Right cardiac atrium (tissue), 5 donors: ENCODE results near the gene PLEKHG4B. TPM values are rescaled to one million over a fixed set of nuclear protein-coding genes. Genes with fewer than 3 reads are reported as not detected.
"Not testable (repeated sequence)": the region's sequence is repeated elsewhere in the genome, so short reads cannot be mapped to it uniquely, and the experiment has no call there.

Experiments used
- ATAC-seq, 2 donors: fragments of 200-7000 bp; cut with Tn5 transposase; one replicate each; pipeline versions ENCODE4 v1.8.0 to v1.9.1; 2020; ENCODE audit warnings: moderate library complexity in 2 of 2, mild to moderate bottlenecking in 1 of 2
- DNase-seq, 3 donors: peaks; one replicate each; pipeline ENCODE4 v3.0.0-alpha.2; 2020
- H3K27ac ChIP-seq: one replicate; pipeline ENCODE4 v1.5.1; 2013; ENCODE audit warnings: mild to moderate bottlenecking, low read length, control low read depth, moderate library complexity
- H3K27me3 ChIP-seq: one replicate; pipeline ENCODE4 v1.6.1; 2013; ENCODE audit not compliant: control insufficient read depth, insufficient read depth
- H3K4me1 ChIP-seq: one replicate; pipeline ENCODE4 v1.6.1; 2013; ENCODE audit warnings: low read length; ENCODE audit not compliant: control insufficient read depth, insufficient read depth
- H3K4me3 ChIP-seq: one replicate; pipeline ENCODE4 v1.5.1; 2013; ENCODE audit warnings: low read length, control low read depth
- H3K9me3 ChIP-seq: one replicate; pipeline ENCODE4 v1.6.1; 2013; ENCODE audit warnings: low read length; ENCODE audit not compliant: control insufficient read depth
- WGBS: extraction: QIAGEN DNeasy Blood & Tissue Kit; methylation state at CpG from one replicate; pipeline ENCODE4 v1.1.7; 2013; 5-methylcytosine and 5-hydroxymethylcytosine counted together
- intact Hi-C, 4 donors: fragments of 100-400 bp; cut with DNase I; formaldehyde crosslinking; loops; one replicate each; pipeline versions ENCODE4 v1.11.0 to v1.14.0; 2022 to 2023
- polyA plus RNA-seq: library from polyadenylated mRNA; stranded (reverse); fragments of 200-250 nt; gene quantifications from one replicate; pipeline ENCODE4 v1.2.3, GENCODE V29; 2013
- total RNA-seq, 4 donors: library from RNA; stranded (reverse); fragmentation: NEBNext Ultra II Directional; extraction: Animal tissue kit (Norgen Biotek cat#: 25700); gene quantifications; one replicate each; pipeline ENCODE4 v1.2.1, GENCODE V29; 2021
- donor health status: healthy with polysubstance abuse.
- donor health status: DM: no; HTN: yes; CAD: no.
- donor health status: DM: no; HTN: no; CAD: no.
- donor health status: DM: no; HTN: yes; CAD: no; lungs with severe emphysema.
- donor health status: DM: yes; HTN: yes; CAD: no.

PLEKHG4B gene
- total and polyA plus RNA-seq, 5 donors = under 0.01 to 0.06 TPM; not detected in 3

- H3K4me3 ChIP-seq = no peak overlapping the region
- no peak overlapping the region for H3K27ac ChIP-seq
- H3K4me1 ChIP-seq = no peaks in the 10 kb centered on the region
- 88% methylated on average over 23 of the region's 23 CpGs for WGBS
- intact Hi-C loops = no loop called here
- H3K9me3 ChIP-seq = no peaks in the 10 kb centered on the region
- ATAC-seq = no peak
- no peak for DNase-seq
- no peaks in the 10 kb centered on the region for H3K27me3 ChIP-seq
These were observed 69.2 kb downstream of the PLEKHG4B start for GRCh38 chr5:160921-161802.

- WGBS = 93% methylated on average over 17 of the region's 17 CpGs
- peak in 1 of 2 donors; percentile 18 for ATAC-seq
- Histone ChIP-seq H3K4me3 (no peak overlapping the region), H3K9me3 (no peaks in the 10 kb centered on the region), H3K4me1 (no peaks in the 10 kb centered on the region), H3K27me3 (no peaks in the 10 kb centered on the region), H3K27ac (no peak overlapping the region)
- intact Hi-C loops = no loop called here
- no peak for DNase-seq
These were observed 69.8 kb downstream of the PLEKHG4B start for GRCh38 chr5:161803-162110.

GRCh38 chr5:162190-162564 lies 70.2 kb downstream of the PLEKHG4B start:
- H3K27me3 ChIP-seq = no peaks in the 10 kb centered on the region
- no peaks in the 10 kb centered on the region for H3K4me1 ChIP-seq
- intact Hi-C loops = no loop called here
- ATAC-seq (peak in 1 of 2 donors; percentile 30), DNase-seq (no peak)
- 88% methylated on average over 19 of the region's 19 CpGs for WGBS
- no peak overlapping the region for H3K27ac ChIP-seq
- H3K9me3 ChIP-seq = no peaks in the 10 kb centered on the region
- H3K4me3 ChIP-seq = no peak overlapping the region

GRCh38 chr5:162565-163337 lies 70.8 kb downstream of the PLEKHG4B start:
- Histone ChIP-seq H3K4me1 (no peaks in the 10 kb centered on the region), H3K27me3 (no peaks in the 10 kb centered on the region), H3K4me3 (no peak overlapping the region), H3K9me3 (no peaks in the 10 kb centered on the region), H3K27ac (no peak overlapping the region)
- WGBS = 87% methylated on average over 23 of the region's 23 CpGs
- ATAC-seq (peak; percentile 11 to 22), DNase-seq (no peak)
- intact Hi-C loops = no loop called here

GRCh38 chr5:163338-163620 lies 71.3 kb downstream of the PLEKHG4B start:
- WGBS = 90% methylated on average over 7 of the region's 7 CpGs
- ATAC-seq (peak; percentile 14 to 30), DNase-seq (no peak)
- no peaks in the 10 kb centered on the region for H3K27me3 ChIP-seq
- no peaks in the 10 kb centered on the region for H3K4me1 ChIP-seq
- H3K4me3 ChIP-seq = no peak overlapping the region
- no peak overlapping the region for H3K27ac ChIP-seq
- H3K9me3 ChIP-seq = no peaks in the 10 kb centered on the region
- intact Hi-C loops = no loop called here

- H3K4me1 ChIP-seq = no peaks in the 10 kb centered on the region
- no peak for ATAC-seq
- H3K9me3 ChIP-seq = no peaks in the 10 kb centered on the region
- intact Hi-C loops = no loop called here
- no peaks in the 10 kb centered on the region for H3K27me3 ChIP-seq
- no peak overlapping the region for H3K27ac ChIP-seq
- no peak for DNase-seq
- H3K4me3 ChIP-seq = no peak overlapping the region
- WGBS = 98% methylated on average over 13 of the region's 13 CpGs
These were observed 71.9 kb downstream of the PLEKHG4B start for GRCh38 chr5:163841-164240.

- no peak for ATAC-seq
- no peak for DNase-seq
- 94% methylated on average over 14 of the region's 14 CpGs for WGBS
These were observed 72.3 kb downstream of the PLEKHG4B start for GRCh38 chr5:164244-164643.

GRCh38 chr5:164783-165182 lies 72.8 kb downstream of the PLEKHG4B start:
- H3K9me3 ChIP-seq, intact Hi-C loops, H3K27me3 ChIP-seq, ATAC-seq, H3K4me3 ChIP-seq, DNase-seq, H3K4me1 ChIP-seq, H3K27ac ChIP-seq: not testable (repeated sequence)
- WGBS = 75% methylated on average over 20 of the region's 25 CpGs

More at GRCh38 chr5:164244-164643, 72.3 kb downstream of the PLEKHG4B start:
- no peak overlapping the region for H3K4me3 ChIP-seq
- H3K27ac ChIP-seq = no peak overlapping the region
- intact Hi-C loops = no loop called here
- H3K4me1 ChIP-seq = no peaks in the 10 kb centered on the region
- no peaks in the 10 kb centered on the region for H3K27me3 ChIP-seq
- H3K9me3 ChIP-seq = no peaks in the 10 kb centered on the region

GRCh38 chr5:166441-167372 lies 74.7 kb downstream of the PLEKHG4B start:
- ATAC-seq (no peak), DNase-seq (no peak)
- intact Hi-C loops = no loop called here
- Histone ChIP-seq H3K27ac (no peak overlapping the region), H3K27me3 (no peaks in the 10 kb centered on the region), H3K4me3 (no peak overlapping the region), H3K4me1 (no peaks in the 10 kb centered on the region), H3K9me3 (no peaks in the 10 kb centered on the region)
- 87% methylated on average over 24 of the region's 27 CpGs for WGBS

GRCh38 chr5:167511-167910 lies 75.5 kb downstream of the PLEKHG4B start:
- 94% methylated on average over 7 of the region's 7 CpGs for WGBS
- Histone ChIP-seq H3K4me3 (no peak overlapping the region), H3K9me3 (no peaks in the 10 kb centered on the region), H3K27me3 (no peaks in the 10 kb centered on the region), H3K27ac (no peak overlapping the region), H3K4me1 (no peaks in the 10 kb centered on the region)
- ATAC-seq (no peak), DNase-seq (no peak)
- intact Hi-C loops = no loop called here
